Right lobe of liver (tissue), 4 donors: ENCODE data around the gene KCNC3.

Source experiments
- POLR2A ChIP-seq: fragments of 450-650 bp; IDR thresholded peaks from one replicate; pipeline ENCODE4 v1.6.1; 2017; ENCODE audit warnings: antibody characterized with exemption, mild to moderate bottlenecking
- TF ChIP-seq, protein P1 (sequence below), 4 donors: fragments of 200-600 bp in 3 of 4; fragments of 450-650 bp in 1 of 4; IDR thresholded peaks; one replicate each; pipeline versions ENCODE4 v1.5.1 to v1.8.0; 2016 to 2022; ENCODE audit warnings: antibody characterized with exemption in 4 of 4, mild to moderate bottlenecking in 2 of 4
- donor health status: DM: no; HTN: no; CAD: no.
- donor health status: DM: no; HTN: no; CAD: no.
- donor health status: DM: no; HTN: yes; CAD: no.

DNA sequence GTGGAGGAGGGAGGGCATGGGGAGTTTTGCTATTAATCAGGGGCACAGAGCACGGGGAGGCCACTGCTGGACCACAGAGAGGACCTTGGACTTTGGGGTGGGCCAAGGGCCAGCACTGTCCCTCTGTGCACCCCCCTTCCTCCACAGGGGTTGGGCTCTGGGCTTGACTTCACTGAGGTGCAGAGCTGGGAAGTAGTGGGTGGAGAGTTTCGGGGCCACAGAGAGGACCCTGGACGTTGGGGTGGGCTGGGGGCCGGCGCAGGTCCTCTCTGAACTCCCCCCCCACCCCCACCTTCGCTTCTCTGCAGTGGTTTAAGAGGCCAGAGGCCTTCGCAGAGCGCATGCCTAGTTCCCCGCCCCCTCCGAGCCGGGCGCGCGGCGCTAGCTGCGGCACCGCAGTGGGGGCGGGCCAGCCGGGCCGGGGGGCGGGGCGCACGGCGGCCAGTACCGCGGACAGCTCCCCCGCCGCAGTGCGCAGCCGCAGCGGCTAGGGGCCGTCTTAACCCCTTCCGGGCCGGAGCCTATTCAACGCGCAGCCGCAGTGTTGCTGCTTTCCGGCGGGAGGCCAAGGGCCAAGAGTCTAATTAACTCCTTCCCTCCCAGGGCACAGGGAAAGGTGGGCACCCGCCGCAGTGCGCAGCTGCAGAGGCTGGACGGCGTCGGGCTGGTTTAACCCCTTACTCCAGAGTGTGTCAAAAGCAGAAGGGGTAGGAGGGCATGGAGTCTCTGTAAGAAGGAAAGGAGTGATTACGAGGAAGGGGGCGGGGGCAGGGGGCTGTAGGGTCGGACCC lies 3.7 kb downstream of the KCNC3 start:
- TF ChIP-seq, protein P1, sequence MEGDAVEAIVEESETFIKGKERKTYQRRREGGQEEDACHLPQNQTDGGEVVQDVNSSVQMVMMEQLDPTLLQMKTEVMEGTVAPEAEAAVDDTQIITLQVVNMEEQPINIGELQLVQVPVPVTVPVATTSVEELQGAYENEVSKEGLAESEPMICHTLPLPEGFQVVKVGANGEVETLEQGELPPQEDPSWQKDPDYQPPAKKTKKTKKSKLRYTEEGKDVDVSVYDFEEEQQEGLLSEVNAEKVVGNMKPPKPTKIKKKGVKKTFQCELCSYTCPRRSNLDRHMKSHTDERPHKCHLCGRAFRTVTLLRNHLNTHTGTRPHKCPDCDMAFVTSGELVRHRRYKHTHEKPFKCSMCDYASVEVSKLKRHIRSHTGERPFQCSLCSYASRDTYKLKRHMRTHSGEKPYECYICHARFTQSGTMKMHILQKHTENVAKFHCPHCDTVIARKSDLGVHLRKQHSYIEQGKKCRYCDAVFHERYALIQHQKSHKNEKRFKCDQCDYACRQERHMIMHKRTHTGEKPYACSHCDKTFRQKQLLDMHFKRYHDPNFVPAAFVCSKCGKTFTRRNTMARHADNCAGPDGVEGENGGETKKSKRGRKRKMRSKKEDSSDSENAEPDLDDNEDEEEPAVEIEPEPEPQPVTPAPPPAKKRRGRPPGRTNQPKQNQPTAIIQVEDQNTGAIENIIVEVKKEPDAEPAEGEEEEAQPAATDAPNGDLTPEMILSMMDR (IDR thresholded peaks at IDR 0.05): no peak
- TF ChIP-seq POLR2A: no peak
